Measurements from ENCODE around the gene ADGRL1. TPM values are rescaled to one million over a fixed set of nuclear protein-coding genes. Genes with fewer than 3 reads are reported as not detected.
"Not testable (repeated sequence)": the region's sequence is repeated elsewhere in the genome, so short reads cannot be mapped to it uniquely, and the experiment has no call there.

Gene ADGRL1
- total RNA-seq, 1 donor from 2014 or later, result 26.0 TPM

DNA sequence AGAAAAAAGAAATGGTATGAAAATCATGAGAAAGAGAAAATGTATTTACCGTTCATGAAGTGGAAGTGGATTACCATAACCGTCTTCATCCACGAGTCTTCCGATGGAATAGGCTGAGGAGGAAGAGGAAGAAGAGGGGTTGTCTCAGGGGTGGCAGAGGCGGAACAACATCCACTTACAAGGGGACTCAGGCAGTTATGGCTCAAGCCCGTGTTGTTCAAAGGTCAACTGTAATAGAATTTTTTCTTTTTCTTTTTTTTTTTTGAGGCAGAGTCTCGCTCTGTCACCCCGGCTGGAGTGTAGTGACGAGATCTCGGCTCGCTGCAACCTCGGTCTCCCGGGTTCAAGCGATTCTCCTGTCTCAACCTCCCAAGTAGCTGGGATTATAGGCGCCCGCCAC lies 16.9 kb upstream of the ADGRL1 start:
- Histone ChIP-seq H3K27ac (no peak overlapping the region), H3K4me1 (no peaks in the 10 kb centered on the region), H3K9me3 (no peaks in the 10 kb centered on the region), H3K36me3 (no peaks in the 10 kb centered on the region), H3K27me3 (no peaks in the 10 kb centered on the region), H3K4me3 (no peak overlapping the region)
- TF ChIP-seq, protein P1, sequence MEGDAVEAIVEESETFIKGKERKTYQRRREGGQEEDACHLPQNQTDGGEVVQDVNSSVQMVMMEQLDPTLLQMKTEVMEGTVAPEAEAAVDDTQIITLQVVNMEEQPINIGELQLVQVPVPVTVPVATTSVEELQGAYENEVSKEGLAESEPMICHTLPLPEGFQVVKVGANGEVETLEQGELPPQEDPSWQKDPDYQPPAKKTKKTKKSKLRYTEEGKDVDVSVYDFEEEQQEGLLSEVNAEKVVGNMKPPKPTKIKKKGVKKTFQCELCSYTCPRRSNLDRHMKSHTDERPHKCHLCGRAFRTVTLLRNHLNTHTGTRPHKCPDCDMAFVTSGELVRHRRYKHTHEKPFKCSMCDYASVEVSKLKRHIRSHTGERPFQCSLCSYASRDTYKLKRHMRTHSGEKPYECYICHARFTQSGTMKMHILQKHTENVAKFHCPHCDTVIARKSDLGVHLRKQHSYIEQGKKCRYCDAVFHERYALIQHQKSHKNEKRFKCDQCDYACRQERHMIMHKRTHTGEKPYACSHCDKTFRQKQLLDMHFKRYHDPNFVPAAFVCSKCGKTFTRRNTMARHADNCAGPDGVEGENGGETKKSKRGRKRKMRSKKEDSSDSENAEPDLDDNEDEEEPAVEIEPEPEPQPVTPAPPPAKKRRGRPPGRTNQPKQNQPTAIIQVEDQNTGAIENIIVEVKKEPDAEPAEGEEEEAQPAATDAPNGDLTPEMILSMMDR (IDR thresholded peaks at IDR 0.05), result no peak
- DNase-seq (ENCODE audit: low spot score in 2 of 2), result no peak
- intact Hi-C loops (cut with DNase I), result no loop called here

DNA sequence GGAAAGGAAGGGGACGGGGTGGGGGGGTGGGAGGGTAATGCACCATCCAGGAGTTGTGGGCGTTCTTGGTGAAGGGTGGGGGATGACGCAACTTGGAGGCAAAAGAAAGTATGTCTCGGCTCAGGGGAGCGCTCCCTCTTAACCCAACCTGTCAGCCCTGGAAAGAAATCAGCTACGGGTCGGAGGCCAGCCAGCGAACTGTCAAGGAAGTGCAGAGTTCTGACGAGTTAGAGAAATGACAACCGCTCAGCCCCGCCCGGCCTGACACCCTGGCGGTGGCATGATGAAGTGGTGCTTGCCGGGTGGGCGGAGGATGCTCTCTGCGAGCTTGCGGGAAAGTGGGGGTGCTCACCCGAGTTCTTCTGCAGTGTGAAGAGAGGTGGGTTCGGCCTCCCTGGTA lies 15.4 kb upstream of the ADGRL1 start:
- H3K9me3 ChIP-seq; intact Hi-C loops (cut with DNase I); DNase-seq (ENCODE audit: low spot score in 2 of 2); H3K27ac ChIP-seq; H3K27me3 ChIP-seq; H3K4me1 ChIP-seq; H3K36me3 ChIP-seq: not testable (repeated sequence)
- TF ChIP-seq, protein P1 (IDR thresholded peaks at IDR 0.05), result peak in 1 of 3 experiments; percentile 12
- H3K4me3 ChIP-seq, result peak overlapping the region in 1 of 2 donors; percentile 35

DNA sequence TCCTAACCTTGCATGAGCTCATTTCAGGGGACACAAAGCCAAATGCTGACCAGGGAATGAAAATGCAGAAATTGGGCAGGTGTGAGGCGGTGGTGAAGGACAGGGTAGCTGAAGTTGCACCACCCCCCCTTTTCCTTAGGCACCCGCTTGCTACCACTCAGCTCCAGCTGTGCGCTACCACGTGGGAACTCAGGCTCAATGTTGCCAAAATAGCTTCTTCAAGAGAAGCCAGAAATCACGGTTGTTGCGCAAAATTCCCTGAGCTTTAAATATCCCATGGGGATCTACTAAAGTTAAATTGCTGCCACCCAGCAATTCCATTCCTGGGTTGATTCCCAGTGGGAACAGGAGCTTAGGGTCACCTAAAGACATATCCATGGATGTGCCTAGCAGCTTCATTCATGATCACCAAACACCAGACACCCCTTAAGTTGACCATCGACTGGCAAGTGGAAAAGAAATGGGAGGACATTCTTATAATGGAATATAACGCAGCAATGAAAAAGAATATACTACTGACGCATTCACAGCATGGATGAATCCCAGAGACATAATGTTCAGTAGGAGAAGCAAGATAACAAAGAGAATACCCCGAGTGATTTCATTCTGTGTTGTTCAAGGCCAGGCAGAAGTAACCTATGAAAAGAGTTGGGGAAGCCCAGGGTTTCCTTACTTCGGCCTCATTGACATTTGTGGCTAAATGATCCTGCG lies 12.8 kb upstream of the ADGRL1 start:
- Histone ChIP-seq H3K4me3 (no peak overlapping the region), H3K9me3 (no peaks in the 10 kb centered on the region), H3K4me1 (no peaks in the 10 kb centered on the region), H3K27me3 (no peaks in the 10 kb centered on the region), H3K27ac (no peak overlapping the region), H3K36me3 (no peaks in the 10 kb centered on the region)
- intact Hi-C loops (cut with DNase I), result no loop called here
- TF ChIP-seq, protein P1 (IDR thresholded peaks at IDR 0.05), result no peak
- DNase-seq (ENCODE audit: low spot score in 2 of 2), result no peak

DNA sequence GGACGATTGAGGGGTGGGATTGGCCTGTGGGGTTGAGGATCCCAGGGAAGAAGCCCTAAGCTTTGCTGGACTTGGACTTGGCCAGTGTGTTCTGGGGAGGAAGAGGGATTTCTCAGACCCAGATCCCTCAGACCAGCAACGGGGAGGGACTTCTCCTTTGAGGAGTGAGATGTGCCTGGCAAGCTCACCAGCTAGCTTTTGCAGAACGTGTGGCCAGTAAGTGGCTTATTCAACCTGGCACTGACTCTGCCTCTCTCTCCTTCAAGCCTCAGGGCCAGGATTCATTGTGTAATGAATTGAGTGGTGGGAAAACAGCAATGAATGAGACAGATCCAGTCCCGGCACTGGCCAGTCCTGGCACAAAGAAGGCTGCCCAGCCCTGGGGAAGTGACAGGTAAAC lies 11.9 kb upstream of the ADGRL1 start:
- DNase-seq (ENCODE audit: low spot score in 2 of 2); H3K27ac ChIP-seq; H3K27me3 ChIP-seq; H3K36me3 ChIP-seq; H3K4me3 ChIP-seq; intact Hi-C loops (cut with DNase I); H3K9me3 ChIP-seq; H3K4me1 ChIP-seq: not testable (repeated sequence)

DNA sequence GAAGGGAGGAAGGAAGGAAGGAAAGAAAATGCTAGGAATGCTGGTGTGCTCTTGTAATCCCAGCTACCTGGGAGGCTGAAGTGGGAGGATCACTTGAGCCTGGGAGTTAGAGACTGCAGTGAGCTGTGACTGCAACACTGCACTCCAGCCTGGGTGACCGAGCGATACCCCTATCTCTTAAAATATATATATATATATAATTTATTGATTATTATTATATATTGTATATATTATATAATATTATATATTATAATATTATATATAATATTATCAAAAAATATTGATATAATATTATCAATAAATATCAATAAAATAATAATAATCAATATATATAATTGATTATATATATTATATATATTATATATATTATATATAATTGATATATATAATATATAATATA lies 8.6 kb upstream of the ADGRL1 start:
- no peak for DNase-seq (ENCODE audit: low spot score in 2 of 2)
- no peaks in the 10 kb centered on the region for H3K4me1 ChIP-seq
- H3K27me3 ChIP-seq, result no peaks in the 10 kb centered on the region
- no peak overlapping the region for H3K4me3 ChIP-seq
- H3K9me3 ChIP-seq, result no peaks in the 10 kb centered on the region
- H3K27ac ChIP-seq, result no peak overlapping the region
- H3K36me3 ChIP-seq, result no peaks in the 10 kb centered on the region
- intact Hi-C loops (cut with DNase I), result no loop called here
- TF ChIP-seq, protein P1 (IDR thresholded peaks at IDR 0.05), result no peak

DNA sequence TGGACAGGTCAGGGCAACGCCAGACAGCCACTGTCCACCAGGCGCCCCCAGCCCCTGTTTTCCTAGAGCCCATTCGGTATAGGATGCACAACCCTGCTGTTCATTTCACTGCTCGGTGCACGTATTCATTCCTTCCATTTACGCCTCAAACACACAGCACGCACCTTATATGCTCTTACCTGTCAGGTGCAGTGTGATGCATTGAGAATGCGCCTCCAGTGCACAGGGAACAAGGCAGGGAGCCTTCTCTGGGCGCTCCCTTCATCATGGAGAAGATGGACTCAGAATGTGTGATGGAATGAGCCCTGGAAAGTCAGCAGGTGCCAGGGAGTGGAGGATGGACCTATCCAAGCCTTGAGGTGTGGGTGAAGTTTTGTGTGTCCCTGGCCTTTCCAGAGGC lies 4.2 kb upstream of the ADGRL1 start:
- DNase-seq (ENCODE audit: low spot score in 2 of 2); H3K27ac ChIP-seq: not testable (repeated sequence)

DNA sequence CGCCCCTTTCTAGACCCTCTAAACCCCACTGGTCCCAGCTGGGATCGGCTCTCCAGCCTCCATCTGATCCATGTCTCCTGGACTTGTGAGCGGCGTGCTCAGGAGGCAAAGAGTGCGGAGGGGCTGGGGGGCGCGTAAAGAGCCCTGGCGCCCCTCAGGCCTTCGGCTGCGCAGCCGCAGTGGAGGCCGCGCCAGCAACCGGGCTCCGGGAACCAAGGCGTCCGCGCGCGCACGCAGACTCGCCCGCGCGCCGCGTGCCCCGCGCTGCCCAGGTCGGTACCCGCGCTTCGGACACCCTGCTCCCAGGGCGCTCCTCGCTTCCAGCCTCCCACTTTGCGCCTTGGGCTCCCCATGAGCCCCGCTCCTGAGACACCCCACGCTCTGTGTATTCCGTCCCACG lies 3.4 kb upstream of the ADGRL1 start:
- not testable (repeated sequence) for H3K9me3 ChIP-seq; H3K36me3 ChIP-seq; H3K27me3 ChIP-seq; DNase-seq (ENCODE audit: low spot score in 2 of 2); H3K27ac ChIP-seq
- intact Hi-C loops (cut with DNase I), result loop anchor here (5.0 kb wide), 1 partner anchor 72 kb away; the partner anchor contains the start of gene ASF1B
- Histone ChIP-seq H3K4me1 (peaks cover 7 to 23% of the 10 kb centered on the region in 2 donors), H3K4me3 (peak overlapping the region in 1 of 2 donors; percentile 31)

More for the DNA sequence above, 4.2 kb upstream of the ADGRL1 start:
- H3K9me3 ChIP-seq; intact Hi-C loops (cut with DNase I); H3K4me3 ChIP-seq; H3K27me3 ChIP-seq; H3K36me3 ChIP-seq: not testable (repeated sequence)
- peaks cover 7 to 17% of the 10 kb centered on the region in 2 donors for H3K4me1 ChIP-seq

DNA sequence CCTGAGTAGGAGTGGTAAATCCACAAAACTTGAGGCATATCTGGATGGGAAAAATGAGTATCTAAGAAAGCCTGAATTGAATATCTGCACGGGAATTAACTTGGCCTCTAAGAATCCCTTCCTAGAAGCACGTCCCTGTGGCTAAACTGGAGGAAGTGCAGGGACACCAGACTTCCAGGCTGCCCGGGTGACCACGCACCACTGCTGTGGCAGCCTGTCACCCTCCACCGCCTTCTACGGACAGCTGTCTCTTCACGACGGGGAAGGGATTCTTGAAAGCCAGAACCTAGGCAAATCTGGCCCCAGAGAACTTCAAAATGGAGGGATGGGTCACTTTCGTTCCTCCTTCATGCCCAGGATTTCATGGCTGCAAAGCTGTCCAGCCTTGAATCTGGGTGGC lies 2.5 kb upstream of the ADGRL1 start:
- not testable (repeated sequence) for H3K4me3 ChIP-seq; H3K36me3 ChIP-seq; H3K27me3 ChIP-seq; H3K9me3 ChIP-seq; H3K27ac ChIP-seq; DNase-seq (ENCODE audit: low spot score in 2 of 2)
- H3K4me1 ChIP-seq, result peaks cover 7 to 23% of the 10 kb centered on the region in 2 donors
- intact Hi-C loops (cut with DNase I), result loop anchor here (5.0 kb wide), 1 partner anchor 71 kb away; the partner anchor contains the start of gene ASF1B

DNA sequence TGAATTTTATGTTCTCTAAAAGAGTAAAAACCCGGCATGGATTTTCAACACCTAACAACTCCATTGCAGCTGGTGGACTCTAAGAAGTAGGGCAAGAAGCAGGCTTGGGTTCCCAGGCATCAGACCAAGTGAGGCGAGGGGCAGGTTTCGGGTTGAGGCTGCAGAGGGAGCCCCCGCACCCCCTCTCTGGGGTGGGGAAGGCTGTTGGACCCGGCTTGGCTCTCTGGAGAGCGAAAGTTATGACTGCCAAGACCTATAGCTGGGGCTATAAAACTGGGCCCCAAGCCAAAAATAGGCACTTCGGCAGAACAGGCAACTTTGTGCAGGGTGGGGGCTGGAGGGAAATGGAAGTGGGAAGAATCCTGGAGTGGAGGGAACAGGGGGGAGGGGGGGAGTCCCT lies 1.8 kb upstream of the ADGRL1 start:
- intact Hi-C loops (cut with DNase I), result loop anchor here (5.0 kb wide), 1 partner anchor 70 kb away; the partner anchor contains the start of gene ASF1B
- H3K4me3 ChIP-seq, result peak overlapping the region; percentile 72 to 89
- not testable (repeated sequence) for H3K27ac ChIP-seq; H3K9me3 ChIP-seq; DNase-seq (ENCODE audit: low spot score in 2 of 2); H3K36me3 ChIP-seq; H3K27me3 ChIP-seq
- H3K4me1 ChIP-seq, result peaks cover 7 to 23% of the 10 kb centered on the region in 2 donors

All from ascending aorta (tissue), 2 donors.